Mesodermal cell (in vitro differentiated cells): Measurements from ENCODE around the gene SUN3.
"Not testable (repeated sequence)": the region's sequence is repeated elsewhere in the genome, so short reads cannot be mapped to it uniquely, and the experiment has no call there.

Experiments
- H3K27ac ChIP-seq: 2 replicates; pipeline ENCODE4 v1.7.0; 2013; ENCODE audit warnings: mild to moderate bottlenecking, low read depth, low read length, moderate library complexity; ENCODE audit not compliant: severe bottlenecking
- H3K36me3 ChIP-seq: 2 replicates; pipeline ENCODE4 v1.7.1; 2013; ENCODE audit warnings: mild to moderate bottlenecking, low read length, moderate library complexity; ENCODE audit not compliant: control insufficient read depth, insufficient read depth
- H3K4me1 ChIP-seq: one replicate; pipeline ENCODE4 v1.7.1; 2013; ENCODE audit warnings: mild to moderate bottlenecking, low read length; ENCODE audit not compliant: insufficient read depth, control insufficient read depth, poor library complexity, severe bottlenecking
- H3K4me3 ChIP-seq: 2 replicates; pipeline ENCODE4 v1.7.0; 2013; ENCODE audit warnings: low read length, control low read depth, mild to moderate bottlenecking; ENCODE audit not compliant: insufficient read depth, poor library complexity, severe bottlenecking; ENCODE audit errors: extremely low read depth
- H3K9me3 ChIP-seq: 2 replicates; pipeline ENCODE4 v1.7.1; 2013; ENCODE audit warnings: mild to moderate bottlenecking, low read length, moderate library complexity; ENCODE audit not compliant: control insufficient read depth
- WGBS, 2 experiments: methylation state at CpG; one replicate each; pipeline ENCODE4 v1.1.5; 2013; ENCODE audit warnings: missing lambda C conversion rate in 2 of 2; ENCODE audit not compliant: insufficient coverage in 2 of 2; 5-methylcytosine and 5-hydroxymethylcytosine counted together

SUN3 gene

DNA sequence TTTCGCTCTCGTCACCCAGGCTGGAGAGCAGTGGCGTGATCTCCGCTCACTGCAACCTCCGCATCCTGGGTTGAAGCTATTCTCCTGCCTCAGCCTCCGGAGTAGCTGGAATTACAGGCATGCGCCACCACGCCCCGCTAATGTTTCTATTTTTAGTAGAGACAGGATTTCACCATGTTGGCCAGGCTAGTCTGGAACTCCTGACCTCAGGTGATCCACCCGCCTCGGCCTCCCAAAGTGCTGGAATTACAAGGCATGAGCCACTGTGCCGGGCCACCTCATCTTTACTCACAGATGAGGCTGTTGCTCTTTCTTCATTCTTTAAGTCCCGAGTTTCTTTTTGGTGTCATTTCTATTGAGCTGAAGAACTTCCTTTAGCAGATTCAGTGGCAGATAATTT, 28.7 kb downstream of the SUN3 start:
- not testable (repeated sequence) for H3K27ac ChIP-seq, H3K4me1 ChIP-seq
- WGBS, 2 experiments = 74 to 94% methylated on average over 9 to 11 of the region's 13 CpGs

GRCh38 chr7:47999413-47999812, 29.5 kb downstream of the SUN3 start:
- H3K4me1 ChIP-seq = no peaks in the 10 kb centered on the region
- H3K9me3 ChIP-seq = peaks cover 7% of the 10 kb centered on the region
- no peak overlapping the region for H3K4me3 ChIP-seq
- WGBS, 2 experiments = 89 to 92% methylated on average over 11 of the region's 12 CpGs
- no peak overlapping the region for H3K27ac ChIP-seq
- H3K36me3 ChIP-seq = no peaks in the 10 kb centered on the region

More for the DNA sequence above, 28.7 kb downstream of the SUN3 start:
- H3K9me3 ChIP-seq, H3K4me3 ChIP-seq, H3K36me3 ChIP-seq: not testable (repeated sequence)

- 43 to 100% methylated on average over 1 to 3 of the region's 3 CpGs for WGBS, 2 experiments
- Histone ChIP-seq H3K9me3 (no peaks in the 10 kb centered on the region), H3K4me3 (peak overlapping the region; percentile 36), H3K36me3 (no peaks in the 10 kb centered on the region), H3K4me1 (peaks cover 11% of the 10 kb centered on the region), H3K27ac (peak overlapping the region; percentile 55)
Measured at GRCh38 chr7:47992446-47992845, 36.5 kb downstream of the SUN3 start.

GRCh38 chr7:47991741-47992311, 37.1 kb downstream of the SUN3 start:
- peak overlapping the region; percentile 55 for H3K27ac ChIP-seq
- H3K36me3 ChIP-seq = no peaks in the 10 kb centered on the region
- H3K4me1 ChIP-seq = peaks cover 11% of the 10 kb centered on the region
- peak overlapping the region; percentile 36 for H3K4me3 ChIP-seq
- WGBS, 2 experiments = 3 to 6% methylated on average over 18 to 23 of the region's 26 CpGs
- no peaks in the 10 kb centered on the region for H3K9me3 ChIP-seq

DNA sequence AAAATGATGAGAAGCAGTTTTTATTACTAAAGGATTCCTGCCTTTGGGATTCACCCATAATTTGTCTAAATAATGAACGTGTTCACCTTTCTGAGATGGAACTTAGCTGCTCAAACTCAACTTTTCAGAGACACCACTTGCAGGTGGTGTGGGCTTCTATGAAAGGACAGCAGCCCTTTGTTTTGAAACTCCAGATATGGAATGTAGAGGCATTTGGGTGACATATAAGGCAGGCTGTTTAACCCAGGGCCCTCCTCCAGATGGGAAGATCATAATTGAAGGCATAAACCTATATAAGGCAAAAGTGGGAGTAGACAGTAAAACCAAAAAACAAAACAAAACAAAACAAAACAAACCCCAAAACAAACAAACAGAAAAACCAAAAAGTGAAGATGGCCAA, 37.6 kb downstream of the SUN3 start:
- H3K36me3 ChIP-seq = no peaks in the 10 kb centered on the region

GRCh38 chr7:47990592-47990991, 38.3 kb downstream of the SUN3 start:
- Histone ChIP-seq H3K4me3 (no peak overlapping the region), H3K9me3 (no peaks in the 10 kb centered on the region), H3K4me1 (peaks cover 11% of the 10 kb centered on the region), H3K27ac (no peak overlapping the region), H3K36me3 (no peaks in the 10 kb centered on the region)
- 87% methylated on average over 2 of the region's 5 CpGs; no CpG with 5 or more reads in 1 of the 2 experiments for whole genome bisulfite sequencing, 2 experiments

More for the DNA sequence above, 37.6 kb downstream of the SUN3 start:
- peaks cover 11% of the 10 kb centered on the region for H3K4me1 ChIP-seq
- no CpG with 5 or more reads among the region's 1 CpG for WGBS, 2 experiments
- no peaks in the 10 kb centered on the region for H3K9me3 ChIP-seq
- H3K4me3 ChIP-seq = no peak overlapping the region
- peak overlapping the region; percentile 55 for H3K27ac ChIP-seq

- 51 to 60% methylated on average over 4 to 6 of the region's 10 CpGs for WGBS, 2 experiments
Measured at GRCh38 chr7:47989607-47990400, 39.1 kb downstream of the SUN3 start.

GRCh38 chr7:47988496-47989386, 40.2 kb downstream of the SUN3 start:
- H3K9me3 ChIP-seq = no peaks in the 10 kb centered on the region
- H3K27ac ChIP-seq = no peak overlapping the region
- 80 to 91% methylated on average over 4 of the region's 8 CpGs for WGBS, 2 experiments
- H3K4me3 ChIP-seq = no peak overlapping the region
- peaks cover 11% of the 10 kb centered on the region for H3K4me1 ChIP-seq
- no peaks in the 10 kb centered on the region for H3K36me3 ChIP-seq

More at GRCh38 chr7:47989607-47990400, 39.1 kb downstream of the SUN3 start:
- not testable (repeated sequence) for H3K4me3 ChIP-seq, H3K36me3 ChIP-seq, H3K9me3 ChIP-seq, H3K27ac ChIP-seq
- H3K4me1 ChIP-seq = peaks cover 11% of the 10 kb centered on the region

GRCh38 chr7:47982610-47983009, 46.3 kb downstream of the SUN3 start:
- H3K4me1 ChIP-seq = no peaks in the 10 kb centered on the region
- no peak overlapping the region for H3K4me3 ChIP-seq
- WGBS, 2 experiments = 75% methylated on average over 2 of the region's 2 CpGs; no CpG with 5 or more reads in 1 of the 2 experiments
- H3K27ac ChIP-seq = no peak overlapping the region
- H3K9me3 ChIP-seq = no peaks in the 10 kb centered on the region
- peaks cover 10% of the 10 kb centered on the region for H3K36me3 ChIP-seq

- not testable (repeated sequence) for H3K4me1 ChIP-seq, H3K27ac ChIP-seq, H3K4me3 ChIP-seq, H3K9me3 ChIP-seq
- peaks cover 29% of the 10 kb centered on the region for H3K36me3 ChIP-seq
- 96% methylated on average over 4 of the region's 5 CpGs; no CpG with 5 or more reads in 1 of the 2 experiments for WGBS, 2 experiments
Measured at GRCh38 chr7:47980648-47981047, 48.3 kb downstream of the SUN3 start.
